Sigmoid colon (tissue), 3 donors: ENCODE data around the gene ARMH3.

Experiments used
- CTCF ChIP-seq, 4 experiments: fragments of 450-650 bp in 3 of 4; fragments of 200-600 bp in 1 of 4; IDR thresholded peaks; one replicate each; pipeline ENCODE4 v1.5.1; 2016 to 2019; ENCODE audit warnings: antibody characterized with exemption in 4 of 4, mild to moderate bottlenecking in 3 of 4, moderate library complexity in 2 of 4
- POLR2A ChIP-seq, 2 donors: fragments of 450-650 bp; IDR thresholded peaks; one replicate each; pipeline ENCODE4 v1.6.1; 2016; ENCODE audit warnings: antibody characterized with exemption in 2 of 2, mild to moderate bottlenecking in 2 of 2, moderate library complexity in 2 of 2

- no peak for TF ChIP-seq CTCF (IDR thresholded peaks at IDR 0.05)
- no peak for TF ChIP-seq POLR2A (IDR thresholded peaks at IDR 0.05)
These were observed 45.2 kb upstream of the ARMH3 start for GRCh38 chr10:102101152-102101551.
